ENCODE measurements around the gene LCE1B.

DNA sequence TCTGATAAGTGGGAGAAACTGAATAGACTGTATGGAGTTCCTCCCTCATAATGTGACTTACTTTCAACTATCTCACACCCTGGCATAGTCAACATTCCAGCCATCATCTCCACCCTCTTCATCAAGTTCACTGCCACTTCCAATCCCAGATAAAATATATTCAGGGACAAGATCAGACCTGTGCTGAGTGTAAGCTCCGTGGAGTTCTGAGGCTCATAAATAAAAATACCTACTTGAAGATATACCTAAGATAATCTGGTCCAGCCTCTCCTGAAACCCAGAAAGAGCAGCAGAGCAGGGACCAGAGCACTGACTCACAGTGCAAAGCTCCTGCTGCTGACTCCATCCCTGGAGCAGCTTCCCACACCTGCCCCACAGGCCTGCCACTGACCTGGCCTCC is 46.3 kb downstream of the LCE1B start:
- TF ChIP-seq CTCF (IDR thresholded peaks at IDR 0.05; ENCODE audit: insufficient read depth, low read length, poor library complexity, severe bottlenecking) (no peak), EZH2phosphoT487 (conservative IDR thresholded peaks at IDR 0.05; ENCODE audit: low read length) (no peak)

Measured in SU-DHL-6 (cell line).